Hepatocyte (in vitro differentiated cells): ENCODE data around the gene SDK1.

Experiments used
- EZH2 ChIP-seq: fragments of 200-600 bp; sonication (generic); IDR thresholded peaks from 2 replicates; pipeline ENCODE4 v1.6.1; 2016; ENCODE audit warnings: antibody characterized with exemption, mild to moderate bottlenecking, borderline replicate concordance
- TF ChIP-seq, protein P1 (sequence below): fragments of 200-600 bp; sonication (generic); IDR thresholded peaks from 2 replicates; pipeline ENCODE4 v1.5.1; 2016; ENCODE audit warnings: antibody characterized with exemption, mild to moderate bottlenecking; ENCODE audit not compliant: poor library complexity

DNA sequence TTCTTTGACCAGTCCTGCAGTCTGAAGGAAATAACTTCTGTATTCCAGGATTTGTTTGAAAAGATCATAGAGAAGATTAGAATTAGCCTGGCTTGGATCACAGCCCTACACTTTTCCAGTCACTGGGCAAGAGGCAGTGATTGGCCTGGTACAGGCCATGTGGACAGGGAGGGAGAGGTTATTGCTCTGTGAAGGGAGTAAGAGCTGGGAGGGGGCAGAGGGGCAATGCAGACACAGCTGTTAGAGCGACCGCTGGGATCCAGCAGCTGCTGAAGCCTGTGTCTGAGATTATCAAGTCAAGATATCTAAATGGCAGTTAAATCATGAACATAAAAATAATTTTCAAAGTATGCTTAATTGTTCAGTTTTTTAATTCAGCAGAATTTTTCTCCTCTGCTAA is 257.3 kb downstream of the SDK1 start:
- TF ChIP-seq, protein P1, sequence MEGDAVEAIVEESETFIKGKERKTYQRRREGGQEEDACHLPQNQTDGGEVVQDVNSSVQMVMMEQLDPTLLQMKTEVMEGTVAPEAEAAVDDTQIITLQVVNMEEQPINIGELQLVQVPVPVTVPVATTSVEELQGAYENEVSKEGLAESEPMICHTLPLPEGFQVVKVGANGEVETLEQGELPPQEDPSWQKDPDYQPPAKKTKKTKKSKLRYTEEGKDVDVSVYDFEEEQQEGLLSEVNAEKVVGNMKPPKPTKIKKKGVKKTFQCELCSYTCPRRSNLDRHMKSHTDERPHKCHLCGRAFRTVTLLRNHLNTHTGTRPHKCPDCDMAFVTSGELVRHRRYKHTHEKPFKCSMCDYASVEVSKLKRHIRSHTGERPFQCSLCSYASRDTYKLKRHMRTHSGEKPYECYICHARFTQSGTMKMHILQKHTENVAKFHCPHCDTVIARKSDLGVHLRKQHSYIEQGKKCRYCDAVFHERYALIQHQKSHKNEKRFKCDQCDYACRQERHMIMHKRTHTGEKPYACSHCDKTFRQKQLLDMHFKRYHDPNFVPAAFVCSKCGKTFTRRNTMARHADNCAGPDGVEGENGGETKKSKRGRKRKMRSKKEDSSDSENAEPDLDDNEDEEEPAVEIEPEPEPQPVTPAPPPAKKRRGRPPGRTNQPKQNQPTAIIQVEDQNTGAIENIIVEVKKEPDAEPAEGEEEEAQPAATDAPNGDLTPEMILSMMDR = no peak
- TF ChIP-seq EZH2 = no peak
